Measurements from ENCODE around the gene CACHD1.

DNA sequence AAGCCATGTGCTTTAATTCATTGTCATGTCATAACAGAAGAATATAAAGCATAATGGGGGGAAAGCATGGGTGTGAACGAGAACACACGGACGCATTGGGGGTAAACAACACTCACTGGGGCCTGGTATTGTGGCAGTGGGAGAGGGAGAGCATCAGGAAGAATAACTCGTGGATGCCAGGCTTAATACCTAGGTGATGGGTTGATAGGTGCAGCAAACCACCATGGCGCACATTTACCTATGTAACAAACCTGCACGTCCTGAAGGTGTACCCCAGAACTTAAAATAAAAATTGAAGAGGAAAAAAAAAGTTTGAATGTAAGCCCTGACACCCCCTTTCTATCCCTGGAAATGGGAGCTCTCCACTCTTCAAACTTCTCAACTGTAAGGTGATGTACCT, 34.9 kb upstream of the CACHD1 start:
- no peak for TF ChIP-seq ZKSCAN8 (CRISPR knock-in tag; IDR thresholded peaks at IDR 0.05)
- no peak for TF ChIP-seq ZNF274 (IDR thresholded peaks at IDR 0.05; ENCODE audit: borderline replicate concordance, low read depth, low read length)
- TF ChIP-seq FOXK2 (conservative IDR thresholded peaks at IDR 0.05 in 1 of 2, IDR thresholded peaks at IDR 0.05 in 1 of 2; ENCODE audit: low read depth in 2 of 2), result no peak
- no peak for TF ChIP-seq ZFP30 (CRISPR knock-in tag; IDR thresholded peaks at IDR 0.05; ENCODE audit: borderline replicate concordance)
- no peak for TF ChIP-seq CTCF (IDR thresholded peaks at IDR 0.05 in 2 of 3, conservative IDR thresholded peaks at IDR 0.05 in 1 of 3; ENCODE audit: insufficient read depth in 2 of 3, low read depth in 1 of 3, low read length in 3 of 3)
- TF ChIP-seq SRF (CRISPR knock-in tag; IDR thresholded peaks at IDR 0.05), result no peak
- no peak for TF ChIP-seq ZNF766 (CRISPR knock-in tag; conservative IDR thresholded peaks at IDR 0.05)

All from K562 (cell line).